Activated naive CD4-positive, alpha-beta T cell treated with anti-CD3 and anti-CD28 coated beads for 36 hours (primary cell): ENCODE data around the gene MAGEF1. TPM values are rescaled to one million over a fixed set of nuclear protein-coding genes. Genes with fewer than 3 reads are reported as not detected.

Source experiments
- CTCF ChIA-PET: fragments of 350-600 bp; sonication (Branson Sonifier 250); formaldehyde crosslinking; loops from one replicate; lab custom pipeline; 2021; ENCODE audit warnings: antibody characterized with exemption; lab: Charles Lee
- DNase-seq: peaks from one replicate; pipeline ENCODE4 v3.0.0-alpha.2; 2020
- H3K27ac Mint-ChIP-seq: one replicate; pipeline ENCODE4 v1.8.0; 2021; ENCODE audit warnings: mild to moderate bottlenecking, mixed read lengths
- H3K27me3 Mint-ChIP-seq: one replicate; pipeline ENCODE4 v1.8.0; 2021; ENCODE audit warnings: low read depth, mixed read lengths
- H3K36me3 Mint-ChIP-seq: one replicate; pipeline ENCODE4 v1.8.0; 2021; ENCODE audit warnings: low read depth, mixed read lengths
- H3K4me1 Mint-ChIP-seq: one replicate; pipeline ENCODE4 v1.8.0; 2021; ENCODE audit warnings: low read depth, mixed read lengths
- H3K4me3 Mint-ChIP-seq: one replicate; pipeline ENCODE4 v1.8.0; 2021; ENCODE audit warnings: mild to moderate bottlenecking, moderate library complexity, mixed read lengths
- H3K9me3 Mint-ChIP-seq: one replicate; pipeline ENCODE4 v1.8.0; 2021; ENCODE audit warnings: mixed read lengths
- intact Hi-C: fragments of 100-400 bp; cut with micrococcal nuclease; formaldehyde crosslinking; loops from one replicate; pipeline ENCODE4 v1.15.1; 2023
- total RNA-seq, 2 experiments: library from RNA; stranded (reverse); gene quantifications; one replicate each; pipeline ENCODE4 v1.2.3, GENCODE V29; 2021

Gene MAGEF1
- 10 to 100 TPM; 17.4 to 18.1 TPM for total RNA-seq

DNA sequence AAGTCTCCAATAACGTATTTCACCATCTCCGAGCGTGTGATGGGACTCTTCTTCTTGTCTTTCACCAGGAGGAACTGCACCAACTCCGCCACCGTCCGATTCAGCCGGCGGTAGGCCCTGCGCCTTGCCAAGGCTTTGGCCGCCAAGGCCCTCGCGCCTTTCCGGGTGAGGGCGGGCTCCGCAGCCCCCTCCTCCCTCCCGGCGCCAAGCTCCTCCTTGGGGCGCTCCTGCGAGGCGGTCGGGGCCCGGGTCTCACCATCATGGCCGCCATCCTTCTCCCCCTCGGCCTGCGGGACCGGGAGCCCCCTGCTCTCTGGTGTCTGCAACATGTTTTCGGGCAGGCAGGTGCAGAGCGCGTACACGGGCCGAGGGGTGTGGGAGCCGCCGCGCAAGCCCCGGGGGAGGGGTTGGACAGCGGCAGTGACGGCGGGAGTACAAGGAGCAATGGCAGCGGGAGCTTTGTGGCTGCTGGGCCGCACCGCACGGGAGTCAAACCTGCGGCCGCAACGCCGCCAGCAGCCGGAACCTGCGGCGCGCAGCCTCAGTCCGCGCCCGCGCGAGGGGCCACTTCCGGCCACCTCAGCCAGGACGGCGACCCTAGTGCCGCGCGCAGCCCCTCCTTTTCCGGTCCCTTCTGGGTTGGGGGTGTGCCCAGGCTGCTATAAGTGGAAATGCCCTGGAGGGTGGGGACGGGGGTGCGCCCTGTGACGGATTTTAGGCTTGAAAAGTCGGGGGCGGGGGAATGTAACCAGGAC, at the start of gene MAGEF1:
MAGEF1 (minus strand) TSS at position 572 of the 755 bp plus-strand sequence; CDS start at position 329, 243 bp downstream.
- Mint-ChIP-seq H3K4me1 (peaks cover 36% of the 10 kb centered on the region), H3K36me3 (peaks cover 28% of the 10 kb centered on the region), H3K27ac (peak within 1 kb of the TSS; percentile 90), H3K9me3 (no peaks in the 10 kb centered on the region), H3K27me3 (no peaks in the 10 kb centered on the region), H3K4me3 (peak within 1 kb of the TSS; percentile 95)
- intact Hi-C loops, result loop anchor here (1.0 to 10.0 kb wide), 5 partner anchors 74 to 577 kb away; partner anchors contain the start of genes CLCN2, EIF2B5, EPHB3 and POLR2H
- CTCF ChIA-PET, result interaction anchor here (0.5 to 1.0 kb wide), 3 partner anchors 15 to 163 kb away, joined by 3 read pairs; partner anchors contain the start of gene EPHB3
- DNase-seq, result peak; percentile 81

DNA sequence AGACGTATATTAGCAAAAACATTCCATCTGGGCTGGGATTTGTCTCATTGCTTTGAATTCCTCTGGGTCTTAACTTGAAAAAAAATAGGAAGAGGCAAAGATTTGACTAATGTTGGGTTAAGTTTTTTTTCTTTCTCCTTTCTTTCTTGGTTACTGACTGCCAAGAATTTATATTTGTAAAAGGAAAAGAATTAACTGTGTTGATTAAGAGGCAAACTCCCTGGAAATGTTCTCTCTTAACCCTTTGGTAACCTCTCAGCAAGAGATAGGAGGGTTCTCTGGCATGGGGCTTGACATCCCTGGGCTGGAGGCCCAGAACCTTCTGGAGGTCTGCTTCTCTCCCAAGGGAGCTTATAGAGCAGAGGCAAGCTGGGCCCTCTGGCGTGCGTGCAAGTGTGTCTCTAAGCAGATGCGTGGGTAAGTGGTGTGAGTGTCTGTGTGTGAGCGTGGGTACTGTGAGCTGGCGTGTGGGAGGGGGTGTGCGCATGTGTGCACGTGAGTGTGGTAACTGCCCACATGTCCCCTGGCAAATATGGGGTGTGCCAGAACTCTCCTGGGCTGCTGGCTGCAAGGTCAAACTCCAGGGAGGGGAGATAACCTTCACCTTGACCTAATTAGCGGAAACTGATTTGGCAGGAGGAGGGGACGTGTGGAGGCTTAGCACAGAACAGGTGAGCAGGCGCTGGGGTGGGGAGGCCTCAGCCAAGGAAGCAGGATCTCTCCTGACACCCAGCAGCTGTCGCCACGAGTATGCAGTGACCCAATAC, 49.4 kb upstream of the MAGEF1 start:
- H3K27me3 Mint-ChIP-seq, result no peaks in the 10 kb centered on the region
- no peak overlapping the region for H3K4me3 Mint-ChIP-seq
- no peak overlapping the region for H3K27ac Mint-ChIP-seq
- DNase-seq, result no peak
- H3K36me3 Mint-ChIP-seq, result no peaks in the 10 kb centered on the region
- intact Hi-C loops, result no loop called here
- H3K9me3 Mint-ChIP-seq, result no peaks in the 10 kb centered on the region
- H3K4me1 Mint-ChIP-seq, result no peaks in the 10 kb centered on the region
- CTCF ChIA-PET, result no interaction called here

- Mint-ChIP-seq H3K36me3 (no peaks in the 10 kb centered on the region), H3K27me3 (no peaks in the 10 kb centered on the region), H3K4me3 (no peak overlapping the region), H3K27ac (no peak overlapping the region), H3K4me1 (no peaks in the 10 kb centered on the region), H3K9me3 (no peaks in the 10 kb centered on the region)
- CTCF ChIA-PET, result no interaction called here
- intact Hi-C loops, result no loop called here
- DNase-seq, result no peak
Observed at GRCh38 chr3:184760337-184761074, 48.6 kb upstream of the MAGEF1 start.

DNA sequence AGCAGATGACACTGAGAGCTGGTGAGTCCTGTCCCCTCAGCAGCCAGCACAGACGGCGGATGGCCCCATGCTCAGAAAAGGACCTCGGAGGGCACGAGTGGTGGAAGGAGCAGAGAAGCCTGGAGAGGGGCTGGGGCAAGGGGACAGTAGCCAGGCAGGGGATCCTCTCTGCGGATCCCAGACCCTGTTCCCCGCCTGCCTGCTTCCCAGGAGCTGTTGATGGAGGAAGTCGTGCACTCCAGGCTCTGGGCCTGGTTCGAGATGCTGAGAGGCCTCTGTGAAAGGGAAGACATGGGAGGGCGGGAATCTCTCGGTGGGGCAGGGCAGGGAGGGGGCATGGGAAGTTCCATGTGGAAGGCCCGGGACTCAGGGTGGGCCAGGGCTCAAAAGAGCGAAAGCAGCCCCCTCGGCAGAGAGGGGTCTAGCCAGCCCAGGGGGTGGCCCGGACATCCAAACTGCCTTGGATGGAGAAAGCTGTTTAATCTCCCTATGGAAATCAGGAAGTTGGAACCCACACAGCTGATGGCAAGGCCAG, 47.9 kb upstream of the MAGEF1 start:
- H3K27ac Mint-ChIP-seq, result no peak overlapping the region
- H3K4me1 Mint-ChIP-seq, result no peaks in the 10 kb centered on the region
- CTCF ChIA-PET, result no interaction called here
- intact Hi-C loops, result no loop called here
- no peak for DNase-seq
- no peaks in the 10 kb centered on the region for H3K27me3 Mint-ChIP-seq
- H3K4me3 Mint-ChIP-seq, result no peak overlapping the region
- no peaks in the 10 kb centered on the region for H3K36me3 Mint-ChIP-seq
- H3K9me3 Mint-ChIP-seq, result no peaks in the 10 kb centered on the region

DNA sequence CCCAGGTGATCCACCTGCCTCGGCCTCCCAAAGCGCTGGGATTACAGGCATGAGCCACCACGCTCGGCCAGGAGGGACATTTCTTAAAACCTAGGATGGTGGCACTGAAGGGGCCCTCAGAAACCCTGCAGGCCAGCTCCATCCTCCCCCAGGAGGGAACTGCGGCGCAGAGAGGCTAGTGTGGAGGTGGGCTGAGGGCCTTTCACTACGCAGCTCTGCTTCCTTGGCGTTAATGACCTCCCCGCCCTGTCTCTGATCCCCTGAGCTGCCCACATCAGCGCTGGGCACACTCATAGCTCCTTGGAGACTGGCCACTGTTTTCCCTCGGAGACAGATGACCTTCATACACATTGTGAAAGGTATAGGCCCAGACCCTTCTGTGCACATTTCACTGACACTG, 46.2 kb upstream of the MAGEF1 start:
- DNase-seq, result no peak
- Mint-ChIP-seq H3K4me3 (no peak overlapping the region), H3K27ac (no peak overlapping the region), H3K36me3 (no peaks in the 10 kb centered on the region), H3K27me3 (no peaks in the 10 kb centered on the region), H3K4me1 (no peaks in the 10 kb centered on the region), H3K9me3 (no peaks in the 10 kb centered on the region)
- CTCF ChIA-PET, result interaction anchor here (1.8 kb wide), 1 partner anchor 18 kb away, joined by 4 read pairs; no protein-coding TSS in a partner anchor
- intact Hi-C loops, result no loop called here

GRCh38 chr3:184757022-184757651, 45.3 kb upstream of the MAGEF1 start:
- H3K27ac Mint-ChIP-seq, result no peak overlapping the region
- CTCF ChIA-PET, result interaction anchor here (1.8 kb wide), 1 partner anchor 17 kb away, joined by 4 read pairs; no protein-coding TSS in a partner anchor
- peaks cover 2% of the 10 kb centered on the region for H3K4me1 Mint-ChIP-seq
- no peak for DNase-seq
- H3K4me3 Mint-ChIP-seq, result no peak overlapping the region
- H3K36me3 Mint-ChIP-seq, result no peaks in the 10 kb centered on the region
- no peaks in the 10 kb centered on the region for H3K27me3 Mint-ChIP-seq
- intact Hi-C loops, result no loop called here
- no peaks in the 10 kb centered on the region for H3K9me3 Mint-ChIP-seq

DNA sequence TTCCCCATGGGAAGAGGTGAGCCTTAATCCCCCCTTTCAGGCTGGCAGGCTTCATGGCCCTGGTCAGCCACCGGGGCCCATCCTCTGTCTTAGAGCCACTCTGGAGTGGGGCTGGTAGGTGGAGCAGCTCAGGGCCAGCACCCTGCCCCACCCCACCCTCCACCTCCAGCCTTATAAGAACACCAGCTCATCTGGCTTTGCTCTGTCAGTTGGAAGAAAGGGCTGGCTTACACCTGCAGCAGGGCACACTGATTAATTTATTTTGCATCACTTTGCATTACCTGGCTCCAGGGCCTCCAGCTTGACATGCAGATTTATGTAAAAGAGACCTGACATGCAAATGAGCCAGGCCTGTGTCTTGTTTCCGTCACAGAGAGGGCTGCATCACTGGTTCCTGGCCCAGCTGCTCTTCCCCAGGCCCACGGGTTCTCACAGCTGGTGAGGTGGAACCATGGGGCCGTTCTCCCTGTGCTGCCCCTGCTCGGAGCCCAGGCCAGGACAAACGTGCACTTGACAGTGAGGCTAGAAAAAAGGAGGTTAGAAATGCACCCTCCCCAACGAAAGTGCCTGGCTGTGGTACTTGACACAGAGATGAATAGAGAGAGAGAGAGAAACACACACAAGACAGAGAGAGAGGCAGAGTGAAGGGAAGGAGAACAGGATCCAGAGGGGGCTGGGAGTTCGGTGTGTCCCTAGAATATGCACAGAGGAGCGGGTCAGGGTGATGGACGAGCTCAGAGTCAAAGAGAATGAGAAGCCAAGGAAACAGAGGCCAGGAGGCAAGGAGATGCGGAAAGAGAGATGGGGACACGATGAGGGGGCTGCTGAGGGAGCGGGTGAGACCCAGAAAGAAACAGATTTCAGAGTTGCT, 44.5 kb upstream of the MAGEF1 start:
- Mint-ChIP-seq H3K9me3 (no peaks in the 10 kb centered on the region), H3K27ac (no peak overlapping the region)
- CTCF ChIA-PET, result interaction anchor here (0.8 to 1.3 kb wide), 2 partner anchors 13 to 47 kb away, joined by 3 read pairs; no protein-coding TSS in a partner anchor

GRCh38 chr3:184755315-184755731, 43.5 kb upstream of the MAGEF1 start:
- no peak overlapping the region for H3K27ac Mint-ChIP-seq
- no peaks in the 10 kb centered on the region for H3K27me3 Mint-ChIP-seq
- no peak overlapping the region for H3K4me3 Mint-ChIP-seq
- CTCF ChIA-PET, result interaction anchor here (0.8 to 1.3 kb wide), 2 partner anchors 12 to 48 kb away, joined by 3 read pairs; no protein-coding TSS in a partner anchor
- no peaks in the 10 kb centered on the region for H3K36me3 Mint-ChIP-seq
- no peak for DNase-seq
- no peaks in the 10 kb centered on the region for H3K9me3 Mint-ChIP-seq
- intact Hi-C loops, result no loop called here
- H3K4me1 Mint-ChIP-seq, result peaks cover 2% of the 10 kb centered on the region

More for the DNA sequence above, 44.5 kb upstream of the MAGEF1 start:
- intact Hi-C loops, result no loop called here
- H3K4me1 Mint-ChIP-seq, result peaks cover 2% of the 10 kb centered on the region
- no peak for DNase-seq
- no peak overlapping the region for H3K4me3 Mint-ChIP-seq
- H3K36me3 Mint-ChIP-seq, result no peaks in the 10 kb centered on the region
- H3K27me3 Mint-ChIP-seq, result no peaks in the 10 kb centered on the region

DNA sequence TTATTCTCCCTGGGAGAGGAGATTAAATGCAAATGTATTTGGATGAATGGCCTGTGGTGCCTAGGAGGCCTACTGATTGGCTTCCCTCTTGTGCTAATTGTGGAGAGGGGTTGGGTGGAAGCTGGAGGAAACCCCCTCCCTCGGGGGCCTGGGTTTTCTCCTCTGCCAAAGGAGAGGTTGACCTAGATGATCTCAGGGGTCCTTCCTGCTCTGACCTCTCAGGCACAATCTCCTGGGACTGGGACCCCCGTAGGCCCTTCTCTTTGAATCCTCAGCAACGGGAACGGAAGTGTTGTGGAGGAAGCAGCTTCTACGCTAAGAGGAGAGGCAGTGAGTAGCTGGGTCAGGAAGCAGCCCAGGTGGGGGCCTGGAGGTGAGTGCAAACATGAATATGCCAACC, 40.5 kb upstream of the MAGEF1 start:
- Mint-ChIP-seq H3K27ac (no peak overlapping the region), H3K4me1 (peaks cover 7% of the 10 kb centered on the region), H3K9me3 (no peaks in the 10 kb centered on the region), H3K4me3 (no peak overlapping the region), H3K27me3 (no peaks in the 10 kb centered on the region), H3K36me3 (no peaks in the 10 kb centered on the region)
- CTCF ChIA-PET, result interaction anchor here (0.6 kb wide), 1 partner anchor 425 kb away, joined by 3 read pairs; no protein-coding TSS in a partner anchor
- no peak for DNase-seq
- intact Hi-C loops, result no loop called here

DNA sequence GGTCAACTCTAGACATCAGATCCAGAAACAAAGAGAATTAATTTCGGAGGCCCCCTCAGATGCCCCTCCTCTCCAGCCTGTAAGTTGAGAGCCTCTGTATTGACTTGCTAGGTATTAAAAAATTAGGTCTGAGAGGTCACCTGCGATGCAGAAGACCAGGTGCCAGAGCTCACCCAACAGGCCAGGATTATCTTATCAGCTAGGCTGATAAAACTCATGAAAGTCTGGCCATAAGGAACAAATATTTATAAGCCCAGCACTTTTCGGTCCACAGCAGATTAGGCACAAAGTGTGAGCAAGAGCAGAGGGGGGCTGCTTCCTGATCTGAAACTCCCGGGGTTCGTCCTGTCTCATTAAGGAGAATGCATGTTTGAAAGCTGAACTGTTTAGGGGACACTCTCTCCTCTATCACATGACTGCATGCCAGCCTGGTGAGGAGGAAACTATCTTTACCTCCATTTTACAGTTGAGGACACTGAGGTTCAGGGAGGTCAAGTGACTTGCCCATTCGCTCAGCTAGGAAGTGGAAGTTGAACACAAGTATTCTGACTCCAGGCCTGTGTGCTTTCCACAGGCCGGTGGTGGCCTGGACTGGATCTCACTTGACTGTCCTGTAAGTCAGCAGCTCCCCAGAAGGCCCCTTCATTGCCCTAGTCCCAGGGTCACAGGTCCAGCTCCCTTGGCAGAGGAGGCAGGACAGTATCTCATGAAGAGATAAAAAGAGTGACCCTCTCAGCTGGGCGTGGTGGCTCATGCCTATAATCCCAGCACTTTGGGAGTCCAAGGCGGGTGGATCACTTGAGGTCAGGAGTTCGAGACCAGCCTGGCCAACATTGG, 39.6 kb upstream of the MAGEF1 start:
- no peaks in the 10 kb centered on the region for H3K27me3 Mint-ChIP-seq
- no peak for DNase-seq
- CTCF ChIA-PET, result no interaction called here
- H3K36me3 Mint-ChIP-seq, result no peaks in the 10 kb centered on the region
- no peak overlapping the region for H3K4me3 Mint-ChIP-seq
- intact Hi-C loops, result no loop called here
- H3K4me1 Mint-ChIP-seq, result peaks cover 7% of the 10 kb centered on the region
- no peak overlapping the region for H3K27ac Mint-ChIP-seq
- H3K9me3 Mint-ChIP-seq, result no peaks in the 10 kb centered on the region
